Activated CD4-positive, alpha-beta memory T cell treated with anti-CD3 and anti-CD28 coated beads for 36 hours (primary cell): ENCODE results near the gene DRD2. TPM values are rescaled to one million over a fixed set of nuclear protein-coding genes. Genes with fewer than 3 reads are reported as not detected.

ENCODE experiments used
- CTCF ChIA-PET: fragments of 350-600 bp; sonication (Branson Sonifier 250); formaldehyde crosslinking; loops from one replicate; lab custom pipeline; 2021; ENCODE audit warnings: antibody characterized with exemption, inconsistent platforms; lab: Charles Lee
- POLR2A ChIA-PET: fragments of 350-600 bp; sonication (Branson Sonifier 250); formaldehyde crosslinking; loops from one replicate; lab custom pipeline; 2021; ENCODE audit warnings: antibody characterized with exemption; lab: Charles Lee
- DNase-seq: peaks from one replicate; pipeline ENCODE4 v3.0.0-alpha.2; 2020
- H3K27ac Mint-ChIP-seq: one replicate; pipeline ENCODE4 v1.8.0; 2021; ENCODE audit warnings: mixed read lengths
- H3K27me3 Mint-ChIP-seq: one replicate; pipeline ENCODE4 v1.8.0; 2021; ENCODE audit warnings: mixed read lengths
- H3K36me3 Mint-ChIP-seq: one replicate; pipeline ENCODE4 v1.8.0; 2021; ENCODE audit warnings: mixed read lengths
- H3K4me1 Mint-ChIP-seq: one replicate; pipeline ENCODE4 v1.8.0; 2021; ENCODE audit warnings: low read depth, mixed read lengths
- H3K4me3 Mint-ChIP-seq: one replicate; pipeline ENCODE4 v1.8.0; 2021; ENCODE audit warnings: mild to moderate bottlenecking, mixed read lengths
- H3K9me3 Mint-ChIP-seq: one replicate; pipeline ENCODE4 v1.8.0; 2021; ENCODE audit warnings: mixed read lengths
- intact Hi-C: fragments of 100-400 bp; cut with micrococcal nuclease; formaldehyde crosslinking; loops from one replicate; pipeline ENCODE4 v1.15.1; 2023
- total RNA-seq, 2 experiments: library from RNA; stranded (reverse); gene quantifications; one replicate each; pipeline ENCODE4 v1.2.3, GENCODE V29; 2021

DRD2 gene
- total RNA-seq, 2 experiments from 2014 or later = not detected

- Mint-ChIP-seq H3K27ac (no peak overlapping the region), H3K9me3 (no peaks in the 10 kb centered on the region), H3K4me1 (no peaks in the 10 kb centered on the region), H3K36me3 (no peaks in the 10 kb centered on the region), H3K27me3 (peaks cover 11% of the 10 kb centered on the region), H3K4me3 (no peak overlapping the region)
- intact Hi-C loops = no loop called here
- ChIA-PET CTCF (no interaction called here), POLR2A (no interaction called here)
- DNase-seq = no peak
Observed at GRCh38 chr11:113505046-113505445, 29.8 kb upstream of the DRD2 start.

- H3K27ac Mint-ChIP-seq = no peak overlapping the region
- CTCF ChIA-PET = no interaction called here
- peaks cover 6% of the 10 kb centered on the region for H3K27me3 Mint-ChIP-seq
Observed at GRCh38 chr11:113504586-113504985, 29.4 kb upstream of the DRD2 start.

GRCh38 chr11:113504071-113504470, 28.9 kb upstream of the DRD2 start:
- CTCF ChIA-PET = no interaction called here
- no peak overlapping the region for H3K27ac Mint-ChIP-seq
- intact Hi-C loops = no loop called here
- H3K4me3 Mint-ChIP-seq = no peak overlapping the region
- DNase-seq = no peak
- POLR2A ChIA-PET = no interaction called here
- no peaks in the 10 kb centered on the region for H3K36me3 Mint-ChIP-seq
- no peaks in the 10 kb centered on the region for H3K4me1 Mint-ChIP-seq
- H3K27me3 Mint-ChIP-seq = peaks cover 4% of the 10 kb centered on the region
- no peaks in the 10 kb centered on the region for H3K9me3 Mint-ChIP-seq

More at GRCh38 chr11:113504586-113504985, 29.4 kb upstream of the DRD2 start:
- Mint-ChIP-seq H3K4me3 (no peak overlapping the region), H3K9me3 (no peaks in the 10 kb centered on the region), H3K36me3 (no peaks in the 10 kb centered on the region), H3K4me1 (no peaks in the 10 kb centered on the region)
- intact Hi-C loops = no loop called here
- no peak for DNase-seq
- POLR2A ChIA-PET = no interaction called here

GRCh38 chr11:113497066-113497910, 22.1 kb upstream of the DRD2 start:
- no peak for DNase-seq
- Mint-ChIP-seq H3K9me3 (no peaks in the 10 kb centered on the region), H3K36me3 (no peaks in the 10 kb centered on the region), H3K4me1 (no peaks in the 10 kb centered on the region), H3K27me3 (peaks cover 3% of the 10 kb centered on the region), H3K27ac (no peak overlapping the region), H3K4me3 (no peak overlapping the region)
- ChIA-PET CTCF (no interaction called here), POLR2A (no interaction called here)
- intact Hi-C loops = no loop called here

GRCh38 chr11:113496026-113496651, 20.9 kb upstream of the DRD2 start:
- no peaks in the 10 kb centered on the region for H3K9me3 Mint-ChIP-seq
- H3K4me1 Mint-ChIP-seq = no peaks in the 10 kb centered on the region
- no peak for DNase-seq
- intact Hi-C loops = no loop called here
- ChIA-PET POLR2A (no interaction called here), CTCF (no interaction called here)
- H3K27me3 Mint-ChIP-seq = peaks cover 3% of the 10 kb centered on the region
- no peak overlapping the region for H3K4me3 Mint-ChIP-seq
- no peak overlapping the region for H3K27ac Mint-ChIP-seq
- H3K36me3 Mint-ChIP-seq = no peaks in the 10 kb centered on the region

GRCh38 chr11:113494021-113494420, 18.8 kb upstream of the DRD2 start:
- no peaks in the 10 kb centered on the region for H3K4me1 Mint-ChIP-seq
- H3K36me3 Mint-ChIP-seq = no peaks in the 10 kb centered on the region
- POLR2A ChIA-PET = no interaction called here
- intact Hi-C loops = no loop called here
- DNase-seq = no peak
- no peaks in the 10 kb centered on the region for H3K9me3 Mint-ChIP-seq
- no peak overlapping the region for H3K4me3 Mint-ChIP-seq
- no peak overlapping the region for H3K27ac Mint-ChIP-seq
- H3K27me3 Mint-ChIP-seq = peaks cover 3% of the 10 kb centered on the region
- CTCF ChIA-PET = no interaction called here

GRCh38 chr11:113493206-113493605, 18.0 kb upstream of the DRD2 start:
- intact Hi-C loops = no loop called here
- Mint-ChIP-seq H3K4me1 (no peaks in the 10 kb centered on the region), H3K27me3 (peaks cover 3% of the 10 kb centered on the region), H3K9me3 (no peaks in the 10 kb centered on the region), H3K36me3 (no peaks in the 10 kb centered on the region), H3K27ac (no peak overlapping the region), H3K4me3 (no peak overlapping the region)
- ChIA-PET POLR2A (no interaction called here), CTCF (interaction anchor here (0.6 kb wide), 1 partner anchor 87 kb away, joined by 3 read pairs; no protein-coding TSS in a partner anchor)
- DNase-seq = no peak

- intact Hi-C loops = no loop called here
- POLR2A ChIA-PET = no interaction called here
- no peaks in the 10 kb centered on the region for H3K4me1 Mint-ChIP-seq
- CTCF ChIA-PET = no interaction called here
- peaks cover 7% of the 10 kb centered on the region for H3K27me3 Mint-ChIP-seq
- H3K9me3 Mint-ChIP-seq = no peaks in the 10 kb centered on the region
- H3K36me3 Mint-ChIP-seq = no peaks in the 10 kb centered on the region
- no peak for DNase-seq
- H3K4me3 Mint-ChIP-seq = no peak overlapping the region
- H3K27ac Mint-ChIP-seq = no peak overlapping the region
Observed at GRCh38 chr11:113488931-113489351, 13.7 kb upstream of the DRD2 start.

- H3K27ac Mint-ChIP-seq = no peak overlapping the region
- intact Hi-C loops = no loop called here
- peaks cover 7% of the 10 kb centered on the region for H3K27me3 Mint-ChIP-seq
- H3K4me1 Mint-ChIP-seq = no peaks in the 10 kb centered on the region
- H3K9me3 Mint-ChIP-seq = no peaks in the 10 kb centered on the region
- ChIA-PET CTCF (no interaction called here), POLR2A (no interaction called here)
- no peaks in the 10 kb centered on the region for H3K36me3 Mint-ChIP-seq
- DNase-seq = no peak
- H3K4me3 Mint-ChIP-seq = no peak overlapping the region
Observed at GRCh38 chr11:113487622-113488021, 12.4 kb upstream of the DRD2 start.

GRCh38 chr11:113484223-113484622, 9.0 kb upstream of the DRD2 start:
- peaks cover 22% of the 10 kb centered on the region for H3K27me3 Mint-ChIP-seq
- H3K4me1 Mint-ChIP-seq = no peaks in the 10 kb centered on the region
- ChIA-PET CTCF (no interaction called here), POLR2A (no interaction called here)
- intact Hi-C loops = no loop called here
- no peak overlapping the region for H3K4me3 Mint-ChIP-seq
- no peaks in the 10 kb centered on the region for H3K36me3 Mint-ChIP-seq
- no peak for DNase-seq
- H3K9me3 Mint-ChIP-seq = no peaks in the 10 kb centered on the region
- H3K27ac Mint-ChIP-seq = no peak overlapping the region

GRCh38 chr11:113481672-113482071, 6.5 kb upstream of the DRD2 start:
- no peak for DNase-seq
- H3K27me3 Mint-ChIP-seq = peaks cover 40% of the 10 kb centered on the region

GRCh38 chr11:113481226-113481625, 6.0 kb upstream of the DRD2 start:
- peaks cover 44% of the 10 kb centered on the region for H3K27me3 Mint-ChIP-seq
- no peaks in the 10 kb centered on the region for H3K9me3 Mint-ChIP-seq

More at GRCh38 chr11:113481672-113482071, 6.5 kb upstream of the DRD2 start:
- CTCF ChIA-PET = interaction anchor here (0.9 kb wide), 1 partner anchor 52 kb away, joined by 4 read pairs; no protein-coding TSS in a partner anchor
- POLR2A ChIA-PET = no interaction called here
- Mint-ChIP-seq H3K4me3 (no peak overlapping the region), H3K27ac (no peak overlapping the region), H3K4me1 (no peaks in the 10 kb centered on the region), H3K36me3 (no peaks in the 10 kb centered on the region), H3K9me3 (no peaks in the 10 kb centered on the region)
- intact Hi-C loops = no loop called here

More at GRCh38 chr11:113481226-113481625, 6.0 kb upstream of the DRD2 start:
- DNase-seq = no peak
- ChIA-PET POLR2A (no interaction called here), CTCF (interaction anchor here (0.9 kb wide), 1 partner anchor 52 kb away, joined by 4 read pairs; no protein-coding TSS in a partner anchor)
- Mint-ChIP-seq H3K36me3 (no peaks in the 10 kb centered on the region), H3K4me3 (no peak overlapping the region), H3K4me1 (no peaks in the 10 kb centered on the region), H3K27ac (no peak overlapping the region)
- intact Hi-C loops = no loop called here
